ENCODE measurements around the gene PROM1. TPM values are rescaled to one million over a fixed set of nuclear protein-coding genes. Genes with fewer than 3 reads are reported as not detected.
A peak's percentile ranks its signal among the peaks of the same experiment; 100 is the strongest.

Gene PROM1
- total and polyA plus RNA-seq, 8 donors, result 3.5 to 124 (median 12.3) TPM

DNA sequence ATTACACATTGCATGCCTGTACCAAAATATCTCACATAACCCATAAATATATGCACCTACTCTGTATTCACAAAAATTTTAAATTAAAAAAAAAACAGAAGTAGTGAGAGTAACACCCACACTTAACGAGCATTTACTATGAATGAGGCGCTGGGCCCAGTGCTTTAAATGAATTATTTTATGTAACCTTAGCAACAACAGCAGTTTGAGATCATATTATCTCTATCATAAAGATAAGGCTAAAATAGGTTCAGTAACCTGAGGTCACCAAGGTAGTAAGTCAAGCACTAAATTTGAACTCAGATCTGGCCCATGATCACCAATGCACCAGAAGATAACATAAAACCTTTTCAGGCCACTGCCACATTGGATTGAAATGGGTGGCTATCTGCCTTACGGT is 5.3 kb upstream of the PROM1 start:
- Histone ChIP-seq H3K9me3 (no peaks in the 10 kb centered on the region), H3K27me3 (peaks cover 0 to 16% (median 0%) of the 10 kb centered on the region in 3 donors), H3K4me3 (no peak overlapping the region), H3K27ac (no peak overlapping the region), H3K36me3 (no peaks in the 10 kb centered on the region), H3K4me1 (peaks cover 0 to 2% (median 0%) of the 10 kb centered on the region in 4 donors)
- WGBS, 5 donors, result 93 to 97% (median 97%) methylated on average over 3 of the region's 3 CpGs
- no peak for TF ChIP-seq POLR2A (IDR thresholded peaks at IDR 0.05)
- TF ChIP-seq, protein P1, sequence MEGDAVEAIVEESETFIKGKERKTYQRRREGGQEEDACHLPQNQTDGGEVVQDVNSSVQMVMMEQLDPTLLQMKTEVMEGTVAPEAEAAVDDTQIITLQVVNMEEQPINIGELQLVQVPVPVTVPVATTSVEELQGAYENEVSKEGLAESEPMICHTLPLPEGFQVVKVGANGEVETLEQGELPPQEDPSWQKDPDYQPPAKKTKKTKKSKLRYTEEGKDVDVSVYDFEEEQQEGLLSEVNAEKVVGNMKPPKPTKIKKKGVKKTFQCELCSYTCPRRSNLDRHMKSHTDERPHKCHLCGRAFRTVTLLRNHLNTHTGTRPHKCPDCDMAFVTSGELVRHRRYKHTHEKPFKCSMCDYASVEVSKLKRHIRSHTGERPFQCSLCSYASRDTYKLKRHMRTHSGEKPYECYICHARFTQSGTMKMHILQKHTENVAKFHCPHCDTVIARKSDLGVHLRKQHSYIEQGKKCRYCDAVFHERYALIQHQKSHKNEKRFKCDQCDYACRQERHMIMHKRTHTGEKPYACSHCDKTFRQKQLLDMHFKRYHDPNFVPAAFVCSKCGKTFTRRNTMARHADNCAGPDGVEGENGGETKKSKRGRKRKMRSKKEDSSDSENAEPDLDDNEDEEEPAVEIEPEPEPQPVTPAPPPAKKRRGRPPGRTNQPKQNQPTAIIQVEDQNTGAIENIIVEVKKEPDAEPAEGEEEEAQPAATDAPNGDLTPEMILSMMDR (IDR thresholded peaks at IDR 0.05), result no peak
- TF ChIP-seq EP300 (IDR thresholded peaks at IDR 0.05), result no peak
- no peak for TF ChIP-seq POLR2AphosphoS5 (IDR thresholded peaks at IDR 0.05)
- intact Hi-C loops (cut with DNase I; ENCODE audit: low total_unique reads), result no loop called here
- no peak for DNase-seq

GRCh38 chr4:16088601-16089000 is 4.8 kb upstream of the PROM1 start:
- Histone ChIP-seq H3K27me3 (peaks cover 0 to 22% (median 5%) of the 10 kb centered on the region in 3 donors), H3K4me1 (peaks cover 4 to 8% (median 5%) of the 10 kb centered on the region in 4 donors), H3K4me3 (no peak overlapping the region), H3K9me3 (no peaks in the 10 kb centered on the region), H3K27ac (no peak overlapping the region), H3K36me3 (no peaks in the 10 kb centered on the region)
- DNase-seq, result no peak
- intact Hi-C loops (cut with DNase I; ENCODE audit: low total_unique reads), result no loop called here
- 74 to 90% (median 86%) methylated on average over 2 of the region's 2 CpGs for WGBS, 5 donors
- TF ChIP-seq POLR2AphosphoS5 (IDR thresholded peaks at IDR 0.05) (no peak), POLR2A (IDR thresholded peaks at IDR 0.05) (no peak), EP300 (IDR thresholded peaks at IDR 0.05) (no peak)
- TF ChIP-seq, protein P1 (IDR thresholded peaks at IDR 0.05), result no peak

DNA sequence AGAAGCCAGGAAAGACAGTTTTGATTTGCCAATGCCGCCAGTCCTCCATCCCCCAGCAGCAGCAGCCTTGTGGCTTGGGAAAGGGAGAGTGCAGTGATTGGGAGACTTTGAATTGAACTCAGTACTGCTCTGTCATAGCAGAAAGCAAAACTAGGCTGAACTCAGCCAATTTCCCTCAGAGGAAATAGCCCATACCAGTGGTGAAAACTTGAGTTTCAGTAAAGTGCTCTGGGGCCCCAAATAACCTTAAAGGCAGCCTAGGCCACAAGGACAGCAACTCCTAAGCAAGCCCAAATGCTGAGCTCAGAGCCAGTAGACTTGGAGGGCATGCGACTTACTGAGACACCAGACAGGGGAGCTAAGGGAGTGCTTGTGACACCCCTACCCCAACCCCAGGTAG is 2.0 kb upstream of the PROM1 start:
- 95 to 100% (median 96%) methylated on average over 2 of the region's 2 CpGs for whole genome bisulfite sequencing, 5 donors
- H3K4me1 ChIP-seq, result peaks cover 23 to 26% (median 25%) of the 10 kb centered on the region in 4 donors
- H3K36me3 ChIP-seq, result no peaks in the 10 kb centered on the region
- peaks cover 0 to 49% (median 20%) of the 10 kb centered on the region in 3 donors for H3K27me3 ChIP-seq
- H3K9me3 ChIP-seq, result no peaks in the 10 kb centered on the region
- DNase-seq, result no peak
- no peak for TF ChIP-seq POLR2AphosphoS5 (IDR thresholded peaks at IDR 0.05)
- TF ChIP-seq POLR2A (IDR thresholded peaks at IDR 0.05), result no peak
- no peak for TF ChIP-seq EP300 (IDR thresholded peaks at IDR 0.05)
- TF ChIP-seq, protein P1 (IDR thresholded peaks at IDR 0.05), result no peak
- H3K4me3 ChIP-seq, result no peak overlapping the region
- H3K27ac ChIP-seq, result no peak overlapping the region
- intact Hi-C loops (cut with DNase I; ENCODE audit: low total_unique reads), result no loop called here

- TF ChIP-seq EP300 (IDR thresholded peaks at IDR 0.05) (no peak), POLR2A (IDR thresholded peaks at IDR 0.05) (no peak), POLR2AphosphoS5 (IDR thresholded peaks at IDR 0.05) (no peak)
- TF ChIP-seq, protein P1 (IDR thresholded peaks at IDR 0.05), result no peak
- H3K27ac ChIP-seq, result peak overlapping the region; percentile 34 to 84 (median 62)
- H3K4me3 ChIP-seq, result peak overlapping the region; percentile 47 to 65 (median 56)
- intact Hi-C loops (cut with DNase I; ENCODE audit: low total_unique reads), result no loop called here
- no peaks in the 10 kb centered on the region for H3K9me3 ChIP-seq
- peaks cover 0 to 73% (median 23%) of the 10 kb centered on the region in 3 donors for H3K27me3 ChIP-seq
- H3K36me3 ChIP-seq, result no peaks in the 10 kb centered on the region
- peaks cover 28 to 41% (median 35%) of the 10 kb centered on the region in 4 donors for H3K4me1 ChIP-seq
- peak in 1 of 2 donors; percentile 87 for DNase-seq
- WGBS, 5 donors, result 0 to 2% (median 1%) methylated on average over 38 to 60 of the region's 60 CpGs
These were observed 1.2 kb downstream of the PROM1 start for GRCh38 chr4:16082426-16083240.
